ENCODE measurements around the gene JAKMIP2. TPM values are rescaled to one million over a fixed set of nuclear protein-coding genes. Genes with fewer than 3 reads are reported as not detected.

The JAKMIP2 gene
- total and polyA plus RNA-seq, 7 donors, result 0.01 to 0.08 (median 0.06) TPM; not detected in 2

DNA sequence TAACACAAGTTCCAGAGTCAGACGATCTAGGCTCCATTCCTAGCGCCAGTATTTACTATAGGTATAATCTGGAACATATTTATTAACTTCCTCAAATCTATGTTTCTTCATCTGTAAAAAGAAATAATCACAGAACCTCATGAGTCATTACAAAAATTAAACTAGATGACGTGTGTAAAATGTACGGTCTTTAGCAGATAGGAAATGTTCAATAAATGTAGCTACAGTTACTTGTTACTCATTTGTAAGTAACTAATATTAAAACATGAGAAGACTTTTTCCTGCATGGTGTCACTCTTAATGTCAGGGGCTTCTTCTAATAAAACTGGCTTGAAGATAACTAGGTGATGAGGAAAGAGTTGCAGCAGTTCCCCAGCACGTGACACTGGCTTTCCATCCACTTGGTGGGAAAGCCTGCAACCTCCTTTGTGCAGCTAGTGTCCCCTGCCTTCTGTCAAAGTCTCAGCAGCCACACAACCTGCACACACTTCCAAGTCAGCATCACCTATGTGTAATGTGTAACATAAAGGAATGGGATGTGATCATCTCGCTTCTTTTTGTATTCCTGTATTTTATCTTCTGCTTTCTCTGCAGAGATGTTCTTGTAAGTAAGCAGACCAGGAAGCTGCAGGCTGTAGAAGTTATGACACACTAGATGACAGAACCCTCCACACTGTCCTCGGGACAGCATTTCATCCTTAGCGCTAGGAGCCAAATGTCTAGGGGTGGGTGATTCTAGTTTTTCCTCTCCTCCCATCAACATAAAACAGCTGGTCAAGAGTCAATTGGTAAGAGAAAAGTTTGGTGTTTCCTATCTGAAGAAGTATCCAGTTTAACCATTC, 1.8 kb upstream of the JAKMIP2 start:
- Histone ChIP-seq H3K27ac (no peak overlapping the region), H3K4me3 (no peak overlapping the region), H3K4me1 (no peaks in the 10 kb centered on the region), H3K27me3 (ENCODE audit: insufficient read depth in 3 of 3, low read length in 2 of 3) (peaks cover 0 to 4% (median 4%) of the 10 kb centered on the region in 3 donors), H3K9me3 (no peaks in the 10 kb centered on the region), H3K36me3 (ENCODE audit: insufficient read depth in 1 of 2, low read depth in 1 of 2) (no peaks in the 10 kb centered on the region)
- TF ChIP-seq, protein P1, sequence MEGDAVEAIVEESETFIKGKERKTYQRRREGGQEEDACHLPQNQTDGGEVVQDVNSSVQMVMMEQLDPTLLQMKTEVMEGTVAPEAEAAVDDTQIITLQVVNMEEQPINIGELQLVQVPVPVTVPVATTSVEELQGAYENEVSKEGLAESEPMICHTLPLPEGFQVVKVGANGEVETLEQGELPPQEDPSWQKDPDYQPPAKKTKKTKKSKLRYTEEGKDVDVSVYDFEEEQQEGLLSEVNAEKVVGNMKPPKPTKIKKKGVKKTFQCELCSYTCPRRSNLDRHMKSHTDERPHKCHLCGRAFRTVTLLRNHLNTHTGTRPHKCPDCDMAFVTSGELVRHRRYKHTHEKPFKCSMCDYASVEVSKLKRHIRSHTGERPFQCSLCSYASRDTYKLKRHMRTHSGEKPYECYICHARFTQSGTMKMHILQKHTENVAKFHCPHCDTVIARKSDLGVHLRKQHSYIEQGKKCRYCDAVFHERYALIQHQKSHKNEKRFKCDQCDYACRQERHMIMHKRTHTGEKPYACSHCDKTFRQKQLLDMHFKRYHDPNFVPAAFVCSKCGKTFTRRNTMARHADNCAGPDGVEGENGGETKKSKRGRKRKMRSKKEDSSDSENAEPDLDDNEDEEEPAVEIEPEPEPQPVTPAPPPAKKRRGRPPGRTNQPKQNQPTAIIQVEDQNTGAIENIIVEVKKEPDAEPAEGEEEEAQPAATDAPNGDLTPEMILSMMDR (IDR thresholded peaks at IDR 0.05), result no peak
- 54 to 63% (median 59%) methylated on average over 8 of the region's 8 CpGs for WGBS, 3 donors
- DNase-seq (no peak), ATAC-seq (no peak)
- intact Hi-C loops (cut with DNase I), result no loop called here

DNA sequence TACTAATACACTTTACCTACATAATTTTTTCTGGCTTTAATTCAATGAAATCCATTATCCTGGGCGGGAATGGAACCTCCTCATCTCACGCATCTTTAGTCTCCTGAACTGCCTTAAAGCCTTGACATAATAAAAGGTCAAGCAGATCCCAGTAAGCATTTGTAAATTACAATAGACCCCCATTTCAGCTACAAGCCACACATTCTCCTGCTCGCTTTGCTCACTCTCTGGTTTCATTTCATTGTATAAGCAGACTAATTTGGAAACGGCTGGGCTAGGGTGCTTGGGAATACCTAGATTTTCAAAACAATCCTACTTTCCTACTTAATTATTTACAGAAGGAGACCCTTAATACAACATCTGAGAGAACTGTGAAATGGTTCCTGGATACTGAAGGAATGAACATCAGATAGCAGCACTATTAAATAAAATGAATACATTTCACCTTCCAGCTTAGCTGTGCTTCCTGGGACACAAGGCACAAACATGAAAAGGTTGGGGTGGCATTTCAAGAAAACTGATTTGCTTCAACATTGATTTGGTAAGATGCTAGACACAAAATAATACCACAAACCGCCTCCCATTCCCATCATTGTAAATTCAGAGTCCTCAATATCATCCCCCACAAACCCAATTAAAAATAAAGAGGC, 1.5 kb downstream of the JAKMIP2 start:
- Histone ChIP-seq H3K27me3 (ENCODE audit: insufficient read depth in 3 of 3, low read length in 2 of 3) (peaks cover 0 to 4% (median 4%) of the 10 kb centered on the region in 3 donors), H3K9me3 (no peaks in the 10 kb centered on the region), H3K4me1 (no peaks in the 10 kb centered on the region), H3K36me3 (ENCODE audit: insufficient read depth in 1 of 2, low read depth in 1 of 2) (no peaks in the 10 kb centered on the region), H3K27ac (no peak overlapping the region), H3K4me3 (no peak overlapping the region)
- DNase-seq (no peak), ATAC-seq (no peak)
- TF ChIP-seq, protein P1 (IDR thresholded peaks at IDR 0.05), result no peak
- intact Hi-C loops (cut with DNase I), result no loop called here
- 76 to 81% (median 79%) methylated on average over 5 of the region's 5 CpGs for WGBS, 3 donors

DNA sequence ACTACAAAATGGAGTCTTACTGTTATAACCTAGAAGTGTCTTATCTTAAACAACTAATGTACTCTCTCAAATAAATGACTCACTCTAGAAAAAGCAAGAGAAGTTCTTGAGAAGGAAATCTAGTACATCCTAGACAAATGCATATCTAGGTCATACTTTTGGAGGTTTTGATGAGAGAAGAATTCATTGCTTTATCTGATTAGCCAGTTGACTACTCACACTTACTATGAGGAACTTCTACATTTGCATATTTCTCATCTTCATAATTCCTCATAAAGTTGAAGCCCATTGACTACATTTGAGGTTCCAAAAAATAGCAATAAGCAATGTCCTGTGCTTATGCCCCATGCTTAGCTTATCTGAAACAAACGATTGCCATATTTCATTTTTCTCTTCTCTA, 2.8 kb downstream of the JAKMIP2 start:
- Histone ChIP-seq H3K27me3 (ENCODE audit: insufficient read depth in 3 of 3, low read length in 2 of 3) (peaks cover 0 to 4% (median 4%) of the 10 kb centered on the region in 3 donors), H3K4me3 (no peak overlapping the region), H3K9me3 (no peaks in the 10 kb centered on the region), H3K4me1 (no peaks in the 10 kb centered on the region), H3K36me3 (ENCODE audit: insufficient read depth in 1 of 2, low read depth in 1 of 2) (no peaks in the 10 kb centered on the region), H3K27ac (no peak overlapping the region)
- TF ChIP-seq, protein P1 (IDR thresholded peaks at IDR 0.05), result no peak
- ATAC-seq (no peak), DNase-seq (no peak)
- whole genome bisulfite sequencing, 3 donors, result 73 to 89% (median 88%) methylated on average over 1 of the region's 1 CpG
- intact Hi-C loops (cut with DNase I), result no loop called here

DNA sequence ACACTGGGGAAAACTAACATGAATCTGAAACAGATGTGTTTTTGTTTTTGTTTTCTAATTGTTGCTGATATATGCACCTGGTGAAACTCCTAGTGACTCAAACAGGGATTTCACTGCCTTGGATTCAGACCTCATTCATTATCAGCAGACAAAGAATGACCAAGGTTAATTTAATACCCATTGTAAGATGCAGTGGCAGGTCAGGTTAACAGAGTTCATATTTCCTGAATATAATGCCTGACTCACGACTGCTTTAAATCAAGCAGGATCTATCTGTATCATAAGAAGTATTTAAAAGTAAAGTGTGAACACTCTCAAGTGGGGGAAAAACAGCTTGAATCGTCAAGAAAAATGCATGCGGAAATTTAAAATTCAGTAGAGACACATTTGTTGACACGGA, 5.5 kb downstream of the JAKMIP2 start:
- Histone ChIP-seq H3K27ac (no peak overlapping the region), H3K9me3 (no peaks in the 10 kb centered on the region), H3K4me1 (no peaks in the 10 kb centered on the region), H3K36me3 (ENCODE audit: insufficient read depth in 1 of 2, low read depth in 1 of 2) (no peaks in the 10 kb centered on the region), H3K27me3 (ENCODE audit: insufficient read depth in 3 of 3, low read length in 2 of 3) (peaks cover 0 to 4% (median 0%) of the 10 kb centered on the region in 3 donors), H3K4me3 (no peak overlapping the region)
- no peak for DNase-seq
- TF ChIP-seq, protein P1 (IDR thresholded peaks at IDR 0.05), result no peak
- WGBS, 3 donors, result 72 to 73% (median 72%) methylated on average over 4 of the region's 4 CpGs
- ATAC-seq, result no peak
- intact Hi-C loops (cut with DNase I), result no loop called here

All from psoas muscle (tissue), 8 donors.